Suppressor macrophage treated with lipopolysaccharide for 4 hours (primary cell): ENCODE results near the gene TSPAN9.

Experiments
- DNase-seq: peaks from one replicate; pipeline ENCODE4 v3.0.0-alpha.2; 2020

Gene TSPAN9

DNA sequence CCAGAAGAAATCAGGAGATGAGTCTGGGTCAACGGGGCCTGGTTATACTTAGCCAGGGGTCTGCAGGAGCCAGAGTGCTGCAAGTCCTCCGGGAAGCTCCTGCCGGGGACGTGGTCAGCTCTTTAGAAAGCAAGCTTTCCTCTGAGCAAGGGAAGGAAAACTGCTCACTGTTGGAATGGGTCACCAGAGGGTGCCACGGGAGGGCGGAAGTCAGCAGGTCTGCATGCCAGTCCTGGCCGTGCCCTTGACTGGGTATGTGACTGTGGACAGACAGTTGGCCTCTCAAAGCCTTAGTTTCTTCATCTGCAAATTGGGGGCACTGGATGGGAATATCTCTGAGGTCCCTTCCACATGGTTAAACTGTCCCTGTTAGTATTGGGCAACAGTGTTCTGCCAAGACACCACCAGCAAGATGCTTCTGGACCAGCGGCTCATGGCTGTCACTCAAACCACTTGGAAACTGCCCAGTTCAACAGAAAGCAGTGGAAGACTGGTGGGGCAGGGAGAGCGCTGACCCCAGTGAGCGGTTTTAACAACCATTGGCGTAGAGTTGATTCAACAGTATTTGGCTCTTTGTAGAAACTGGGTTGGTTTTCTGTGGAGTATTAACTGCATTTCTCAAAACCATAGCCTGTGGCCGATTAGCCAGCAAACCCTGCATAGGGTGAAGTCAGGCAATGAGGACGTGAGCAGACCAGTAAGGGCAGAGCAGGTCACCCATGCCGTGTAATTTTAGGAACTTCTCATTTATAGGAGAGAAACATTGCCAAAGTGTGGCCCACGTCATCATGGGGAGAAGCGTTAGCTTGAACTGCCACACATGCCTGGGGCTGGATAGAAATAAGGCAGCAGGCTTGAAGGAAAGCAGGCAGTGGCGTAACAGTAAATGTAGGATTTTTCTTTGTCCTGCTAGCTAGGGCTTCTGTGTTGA is 249.9 kb downstream of the TSPAN9 start:
- DNase-seq = peak; percentile 20

DNA sequence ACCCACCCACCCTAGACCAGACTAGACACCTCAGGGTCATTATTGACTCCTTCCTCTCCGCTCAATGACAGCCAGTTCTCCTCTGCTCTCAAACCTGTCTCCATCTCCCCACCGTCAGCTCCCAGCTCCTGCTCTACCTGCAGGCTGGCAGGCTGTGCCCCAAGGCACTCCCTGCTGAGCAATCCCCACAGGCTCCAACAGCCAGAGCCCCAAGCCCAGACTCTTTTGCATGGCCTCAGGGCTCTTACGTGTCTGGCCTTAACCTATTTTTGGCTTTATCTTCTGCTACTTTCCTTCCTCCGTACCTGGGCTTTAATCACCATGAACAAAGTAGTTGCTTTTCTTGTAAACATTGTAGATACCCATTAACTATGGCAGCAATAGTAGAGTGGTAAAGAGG is 250.9 kb downstream of the TSPAN9 start:
- DNase-seq = no peak

DNA sequence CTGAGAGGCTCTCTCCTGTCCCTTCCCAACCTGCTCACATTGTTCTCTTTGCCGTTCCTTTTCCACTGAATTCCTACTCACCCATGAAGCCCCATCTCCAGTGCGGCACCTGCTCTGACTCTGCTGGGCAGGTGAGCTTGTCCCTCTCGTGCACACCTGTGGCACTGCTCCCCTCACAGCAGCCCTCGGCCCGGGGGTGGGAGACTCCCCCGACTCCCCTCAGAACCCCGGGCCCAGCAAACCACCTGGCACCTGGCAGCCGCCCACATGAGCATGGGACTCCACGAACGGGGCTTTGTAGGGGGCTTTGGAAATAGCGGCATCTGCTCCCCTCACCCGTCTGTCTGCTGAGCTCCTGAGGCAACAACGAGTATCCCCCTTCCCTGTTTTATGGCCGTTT is 251.4 kb downstream of the TSPAN9 start:
- no peak for DNase-seq

DNA sequence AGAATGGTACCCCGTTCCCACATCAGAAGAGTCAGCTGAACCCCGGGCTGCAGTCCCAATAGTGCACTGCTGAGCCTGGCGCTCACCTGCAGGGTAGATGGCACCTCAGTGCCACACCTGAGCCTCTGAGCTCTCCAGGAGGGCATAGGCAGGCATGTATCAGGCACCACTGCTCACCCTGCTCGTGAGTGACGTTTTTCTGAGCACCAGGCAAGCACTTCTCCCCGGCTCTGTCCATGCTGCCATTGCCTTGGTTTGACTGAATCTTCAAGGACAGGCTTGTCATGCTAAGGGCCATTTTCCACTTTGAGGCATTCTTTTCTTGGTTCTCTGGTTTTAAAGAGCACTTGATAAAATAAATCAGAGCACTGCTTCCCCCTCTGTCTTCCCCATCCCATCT is 252.2 kb downstream of the TSPAN9 start:
- DNase-seq = no peak

DNA sequence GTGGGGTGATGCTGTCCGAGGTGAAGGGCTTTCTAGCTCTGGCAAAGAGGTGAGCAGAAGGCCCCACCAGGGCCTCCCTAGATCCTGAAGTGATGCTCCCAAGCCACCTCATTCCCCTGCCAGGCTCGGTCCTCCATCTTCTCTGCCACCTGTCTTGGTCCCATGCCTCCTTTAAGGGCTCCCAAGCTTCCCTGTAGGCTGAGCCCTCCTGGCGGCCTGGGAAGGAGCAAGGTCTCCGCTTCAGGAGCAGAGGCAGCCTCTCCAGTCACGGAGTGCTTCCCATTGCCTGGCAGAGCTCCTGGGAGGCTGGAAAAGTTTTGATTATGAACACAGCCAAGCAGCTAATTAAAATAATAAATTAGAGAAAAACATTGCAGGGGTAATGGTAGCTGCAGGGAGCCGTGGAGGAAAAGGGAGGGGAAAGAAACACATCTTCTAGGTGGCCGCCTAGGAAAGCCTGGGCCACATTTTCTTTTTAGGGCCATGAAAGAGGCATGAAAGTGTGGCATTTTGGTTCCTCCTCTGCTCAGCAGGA is 253.9 kb downstream of the TSPAN9 start:
- no peak for DNase-seq

- DNase-seq = no peak
Measured at GRCh38 chr12:3332188-3332587, 255.0 kb downstream of the TSPAN9 start.

- DNase-seq = no peak
Measured at GRCh38 chr12:3333583-3333982, 256.4 kb downstream of the TSPAN9 start.

GRCh38 chr12:3333991-3334391 is 256.8 kb downstream of the TSPAN9 start:
- DNase-seq = no peak

DNA sequence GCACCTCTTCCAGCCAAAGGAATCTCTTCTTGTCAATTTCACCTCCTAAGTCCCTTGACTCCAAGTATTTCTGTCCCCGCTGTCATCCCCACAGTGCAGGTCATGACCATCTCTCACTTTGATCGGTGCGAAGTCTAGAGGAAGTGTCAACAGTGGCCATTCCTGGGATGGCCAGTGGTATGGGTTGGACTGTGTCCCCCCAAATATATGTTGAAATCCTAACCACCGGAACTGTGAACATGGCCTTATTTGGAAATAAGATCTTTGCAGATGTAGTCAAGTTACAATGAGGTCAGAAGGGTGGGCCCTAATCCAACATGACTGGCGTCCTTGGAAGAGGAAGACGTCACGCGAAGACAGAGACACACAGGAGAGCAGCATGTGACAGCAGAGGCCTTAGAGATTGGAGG is 257.9 kb downstream of the TSPAN9 start:
- DNase-seq = no peak
